Pancreas (tissue), 10 donors: ENCODE measurements around the gene EPN3. TPM values are rescaled to one million over a fixed set of nuclear protein-coding genes. Genes with fewer than 3 reads are reported as not detected.

Experiments
- ATAC-seq, 4 donors: fragments of 200-7000 bp; cut with Tn5 transposase; one replicate each; pipeline versions ENCODE4 v1.8.0 to v1.9.1; 2020; ENCODE audit warnings: mild to moderate bottlenecking in 4 of 4, moderate library complexity in 4 of 4
- DNase-seq, 6 donors: peaks; one replicate each; pipeline ENCODE4 v3.0.0-alpha.2; 2020
- FAIRE-seq: peaks from 2 replicates; lab custom pipeline; 2012; peaks lifted over from hg19 to GRCh38; lab: Jason Lieb, UNC
- H3K27ac ChIP-seq, 4 donors: fragments of 200-600 bp; sonication (generic); 1 replicate in 3 of 4; 2 replicates in 1 of 4; pipeline versions ENCODE4 v1.5.0 to v1.8.0; 2020
- H3K27me3 ChIP-seq, 4 donors: fragments of 200-600 bp; one replicate each; pipeline ENCODE4 v1.8.0; 2021
- H3K36me3 ChIP-seq, 3 donors: fragments of 200-600 bp; sonication (generic) in 1 of 3; one replicate each; pipeline versions ENCODE4 v1.5.0 to v1.8.0; 2020 to 2021
- H3K4me1 ChIP-seq, 3 donors: fragments of 200-600 bp; one replicate each; pipeline ENCODE4 v1.8.0; 2021
- H3K4me3 ChIP-seq, 4 donors: fragments of 200-600 bp; sonication (generic) in 2 of 4; one replicate each; pipeline versions ENCODE4 v1.5.0 to v1.8.0; 2020 to 2021
- H3K9me3 ChIP-seq, 4 donors: fragments of 200-600 bp; one replicate each; pipeline ENCODE4 v1.8.0; 2021
- CTCF ChIP-seq, 4 donors: fragments of 200-600 bp; sonication (generic) in 3 of 4; IDR thresholded peaks; one replicate each; pipeline versions ENCODE4 v1.5.0 to v1.8.0; 2021; ENCODE audit warnings: antibody characterized with exemption in 4 of 4
- WGBS, 2 donors: extraction: QIAGEN DNeasy Blood & Tissue Kit; methylation state at CpG; one replicate each; pipeline ENCODE4 v1.1.7; 2013; 5-methylcytosine and 5-hydroxymethylcytosine counted together
- intact Hi-C, 3 donors: fragments of 100-400 bp; cut with DNase I; formaldehyde crosslinking; loops; one replicate each; pipeline versions ENCODE4 v1.11.1 to v1.14.2; 2022
- polyA plus RNA-seq, 2 donors: library from polyadenylated mRNA; stranded (reverse); fragments of 200-250 nt; gene quantifications; one replicate each; pipeline ENCODE4 v1.2.3, GENCODE V29; 2013
- total RNA-seq, 6 donors: library from RNA; stranded (reverse); fragmentation: NEBNext Ultra II Directional in 4 of 6; extraction: Animal tissue kit (Norgen Biotek cat#: 25700) in 4 of 6; gene quantifications; one replicate each; pipeline versions ENCODE4 v1.2.1 to v1.2.4, GENCODE V29; 2021 to 2023
- donor health status: healthy with polysubstance abuse.
- donor health status: DM: no; HTN: no; CAD: no; lungs with moderate emphysema.
- donor health status: DM: no; HTN: no; CAD: no.
- donor health status: control.
- donor health status: control.
- donor health status: Bipolar disorder and iron deficiency.
- donor health status: DM: yes; HTN: yes; CAD: no.
- donor health status: DM: no; HTN: no; CAD: no.
- donor health status: DM: no; HTN: no; CAD: no.
- donor health status: DM: yes; HTN: yes; CAD: no.

Gene EPN3
- total and polyA plus RNA-seq, 8 donors: 6.9 to 30.2 (median 12.7) TPM

DNA sequence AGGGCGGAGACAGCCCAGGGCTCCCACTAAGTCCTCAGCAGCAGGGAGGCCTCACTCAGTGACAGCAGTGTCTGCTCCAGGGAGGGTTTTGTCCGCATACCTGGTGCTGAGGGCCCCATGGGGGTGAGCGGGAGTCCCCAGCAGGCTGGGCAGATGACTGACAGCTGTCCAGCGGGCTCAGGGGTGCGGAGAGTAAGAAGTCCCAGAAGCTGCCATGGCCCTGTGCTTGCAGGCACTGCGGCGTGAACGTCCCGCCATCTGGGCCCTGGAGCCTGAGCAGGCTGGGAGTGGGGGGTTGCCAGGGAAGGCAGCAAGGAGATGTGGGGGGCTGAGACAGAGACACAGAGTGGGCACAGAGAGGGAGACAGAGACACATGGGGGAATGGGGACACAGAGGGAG, 48.1 kb downstream of the EPN3 start:
- intact Hi-C loops: no loop called here
- Histone ChIP-seq H3K9me3 (no peaks in the 10 kb centered on the region), H3K27ac (no peak overlapping the region), H3K4me1 (no peaks in the 10 kb centered on the region), H3K36me3 (no peaks in the 10 kb centered on the region), H3K4me3 (no peak overlapping the region), H3K27me3 (no peaks in the 10 kb centered on the region)
- WGBS, 2 donors: 95 to 99% methylated on average over 9 of the region's 9 CpGs
- TF ChIP-seq CTCF (IDR thresholded peaks at IDR 0.05): no peak
- DNase-seq: no peak
- no peak for FAIRE-seq
- no peak for ATAC-seq

GRCh38 chr17:50581316-50581715, 48.8 kb downstream of the EPN3 start:
- intact Hi-C loops: no loop called here
- no peak overlapping the region for H3K4me3 ChIP-seq
- DNase-seq: no peak
- no peaks in the 10 kb centered on the region for H3K36me3 ChIP-seq
- H3K4me1 ChIP-seq: no peaks in the 10 kb centered on the region
- 94 to 96% methylated on average over 12 of the region's 12 CpGs for WGBS, 2 donors
- no peak for TF ChIP-seq CTCF (IDR thresholded peaks at IDR 0.05)
- no peaks in the 10 kb centered on the region for H3K9me3 ChIP-seq
- no peaks in the 10 kb centered on the region for H3K27me3 ChIP-seq
- no peak for ATAC-seq
- no peak overlapping the region for H3K27ac ChIP-seq
- FAIRE-seq: no peak

DNA sequence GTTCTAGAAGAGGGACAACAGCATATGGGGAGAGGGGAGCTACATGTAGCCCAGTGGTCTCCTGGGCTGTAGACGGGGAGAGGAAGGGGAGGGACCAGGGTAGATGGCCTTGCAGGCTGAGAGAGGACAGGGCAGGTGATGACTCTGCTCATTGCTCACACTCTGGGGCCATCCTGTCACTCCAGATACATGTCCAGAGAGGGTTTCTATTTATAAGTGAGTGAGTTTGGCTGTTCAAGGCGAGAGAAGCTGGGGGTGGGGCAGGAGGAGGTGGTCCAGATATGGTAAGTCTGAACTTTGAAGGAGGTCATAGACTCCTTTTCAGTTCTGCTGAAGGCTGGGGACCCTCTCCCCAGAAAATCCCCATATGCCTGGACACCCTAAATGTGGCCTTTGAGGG, 50.2 kb downstream of the EPN3 start:
- FAIRE-seq: no peak
- intact Hi-C loops: no loop called here

DNA sequence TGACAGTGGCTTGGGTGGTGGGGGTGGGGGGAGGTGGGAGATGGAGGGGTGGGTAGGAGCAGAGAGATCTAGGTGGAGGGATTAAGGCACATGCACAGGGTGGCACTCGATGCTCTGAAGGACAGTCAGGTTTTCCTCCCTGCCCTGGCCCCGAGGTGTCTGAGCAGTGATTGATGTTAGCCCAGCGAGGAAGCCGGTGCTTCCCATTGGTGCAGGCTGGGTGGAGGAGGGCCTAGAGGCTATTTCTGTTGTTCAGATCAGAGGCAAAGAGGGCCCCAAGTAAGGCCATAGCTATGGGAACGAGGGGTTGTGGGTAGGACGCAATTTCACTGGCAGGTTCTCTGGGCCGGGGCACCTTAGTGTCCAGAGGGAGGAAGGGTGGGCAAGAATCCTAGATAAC, 51.1 kb downstream of the EPN3 start:
- no peaks in the 10 kb centered on the region for H3K36me3 ChIP-seq
- H3K4me1 ChIP-seq: no peaks in the 10 kb centered on the region
- no peak for ATAC-seq
- no peaks in the 10 kb centered on the region for H3K9me3 ChIP-seq
- 70 to 77% methylated on average over 7 of the region's 7 CpGs for WGBS, 2 donors
- no peak for DNase-seq
- H3K27ac ChIP-seq: no peak overlapping the region
- H3K27me3 ChIP-seq: no peaks in the 10 kb centered on the region
- no peak overlapping the region for H3K4me3 ChIP-seq
- intact Hi-C loops: no loop called here
- no peak for TF ChIP-seq CTCF (IDR thresholded peaks at IDR 0.05)
- FAIRE-seq: no peak

More for the DNA sequence above, 50.2 kb downstream of the EPN3 start:
- DNase-seq: no peak
- Histone ChIP-seq H3K27me3 (no peaks in the 10 kb centered on the region), H3K27ac (no peak overlapping the region), H3K36me3 (no peaks in the 10 kb centered on the region), H3K4me3 (no peak overlapping the region), H3K9me3 (no peaks in the 10 kb centered on the region), H3K4me1 (no peaks in the 10 kb centered on the region)
- no peak for ATAC-seq
- no peak for TF ChIP-seq CTCF (IDR thresholded peaks at IDR 0.05)
- 80 to 85% methylated on average over 2 of the region's 2 CpGs for WGBS, 2 donors

DNA sequence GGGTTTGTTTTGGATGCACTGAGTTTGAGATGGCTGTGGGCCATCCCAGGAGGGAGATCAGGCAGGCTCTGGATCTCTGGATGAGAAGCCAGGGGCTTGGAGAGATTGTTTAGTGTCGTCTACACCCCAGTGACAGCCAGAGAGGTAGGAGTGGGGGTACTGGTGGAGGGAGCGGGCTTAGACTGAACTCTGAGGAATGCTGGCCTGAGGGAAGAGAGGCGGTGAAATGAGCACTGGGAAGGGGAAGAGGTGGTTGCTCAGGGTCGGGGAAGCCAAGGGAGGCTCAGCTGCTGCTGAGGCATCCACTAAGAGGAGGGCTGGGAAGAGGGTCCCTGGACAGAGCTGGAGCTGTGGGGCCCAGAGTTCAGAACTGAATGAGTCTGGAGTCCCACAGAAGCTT, 51.6 kb downstream of the EPN3 start:
- Histone ChIP-seq H3K27ac (no peak overlapping the region), H3K27me3 (no peaks in the 10 kb centered on the region), H3K4me3 (no peak overlapping the region), H3K9me3 (no peaks in the 10 kb centered on the region), H3K4me1 (no peaks in the 10 kb centered on the region), H3K36me3 (no peaks in the 10 kb centered on the region)
- ATAC-seq (no peak), FAIRE-seq (no peak), DNase-seq (no peak)
- WGBS, 2 donors: 76 to 79% methylated on average over 4 of the region's 4 CpGs
- no peak for TF ChIP-seq CTCF (IDR thresholded peaks at IDR 0.05)
- intact Hi-C loops: no loop called here
